HepG2 (cell line): ENCODE results near the gene FURIN. TPM values are rescaled to one million over a fixed set of nuclear protein-coding genes. Genes with fewer than 3 reads are reported as not detected.
A peak's percentile ranks its signal among the peaks of the same experiment; 100 is the strongest.

Experiments
- CENPT ChIP-seq: sonication (generic); formaldehyde crosslinking; IDR thresholded peaks from 2 replicates; pipeline ENCODE4 v1.8.0; 2022; ENCODE audit warnings: low read depth, mild to moderate bottlenecking, moderate library complexity, missing genetic modification reagents
- ELF3 ChIP-seq: IDR thresholded peaks from 2 replicates; pipeline ENCODE4 v1.6.1; 2016; ENCODE audit warnings: missing genetic modification reagents, missing compliant biosample characterization
- GATAD1 ChIP-seq: IDR thresholded peaks from 2 replicates; pipeline ENCODE4 v1.6.1; 2016; ENCODE audit warnings: missing genetic modification reagents, missing compliant biosample characterization
- GZF1 ChIP-seq: sonication (generic); formaldehyde crosslinking; IDR thresholded peaks from 2 replicates; pipeline ENCODE4 v1.5.1; 2020; ENCODE audit warnings: mild to moderate bottlenecking, missing genetic modification reagents
- ISL2 ChIP-seq: sonication (generic); formaldehyde crosslinking; IDR thresholded peaks from 2 replicates; pipeline ENCODE4 v1.5.0; 2020; ENCODE audit warnings: missing genetic modification reagents
- LCORL ChIP-seq, 2 experiments: fragments of 450-650 bp in 1 of 2; sonication (generic) in 1 of 2; formaldehyde crosslinking in 1 of 2; IDR thresholded peaks; 2 replicates each; pipeline versions ENCODE4 v1.5.0 to v1.6.1; 2017 to 2020; ENCODE audit warnings: antibody characterized with exemption in 1 of 2, missing genetic modification reagents in 1 of 2
- RBM22 ChIP-seq: fragments of 200-400 bp; formaldehyde crosslinking; optimal IDR thresholded peaks from 2 replicates; pipeline ENCODE3; 2017; ENCODE audit warnings: mild to moderate bottlenecking, low read length, moderate library complexity
- RELA ChIP-seq: sonication (generic); formaldehyde crosslinking; IDR thresholded peaks from 2 replicates; pipeline ENCODE4 v1.4.0; 2020; ENCODE audit warnings: missing genetic modification reagents
- RXRA ChIP-seq: sonication (generic); formaldehyde crosslinking; IDR thresholded peaks from 2 replicates; pipeline ENCODE4 v1.5.1; 2020; ENCODE audit warnings: missing genetic modification reagents
- SMAD3 ChIP-seq: sonication (generic); formaldehyde crosslinking; IDR thresholded peaks from 2 replicates; pipeline ENCODE4 v1.4.0; 2020; ENCODE audit warnings: missing genetic modification reagents
- TOE1 ChIP-seq: sonication (generic); formaldehyde crosslinking; IDR thresholded peaks from 2 replicates; pipeline ENCODE4 v1.4.0; 2020; ENCODE audit warnings: mild to moderate bottlenecking, missing genetic modification reagents
- ZKSCAN5 ChIP-seq: sonication (generic); formaldehyde crosslinking; IDR thresholded peaks from 2 replicates; pipeline ENCODE4 v1.5.1; 2020; ENCODE audit warnings: mild to moderate bottlenecking, missing genetic modification reagents
- ZNF326 ChIP-seq: sonication (generic); formaldehyde crosslinking; IDR thresholded peaks from 2 replicates; pipeline ENCODE4 v1.4.0; 2020; ENCODE audit warnings: missing genetic modification reagents, borderline replicate concordance
- ZNF354B ChIP-seq: sonication (generic); formaldehyde crosslinking; IDR thresholded peaks from 2 replicates; pipeline ENCODE4 v1.8.0; 2022; ENCODE audit warnings: mild to moderate bottlenecking, missing genetic modification reagents
- ZNF451 ChIP-seq: sonication (generic); formaldehyde crosslinking; IDR thresholded peaks from 2 replicates; pipeline ENCODE4 v1.5.0; 2020; ENCODE audit warnings: mild to moderate bottlenecking, missing genetic modification reagents
- ZNF644 ChIP-seq: IDR thresholded peaks from 2 replicates; pipeline ENCODE4 v1.6.1; 2016; ENCODE audit warnings: low read depth
- polyA plus RNA-seq, 8 experiments: library from polyadenylated mRNA; depleted of rRNA in 3 of 8; stranded (reverse) in 7 of 8; unstranded in 1 of 8; fragments of >200 nt; fragmentation: Illumina TruSeq in 4 of 8; extraction: Trizol in 4 of 8; gene quantifications; 2 replicates each; pipeline versions ENCODE4 v1.2.1 to v1.2.3, GENCODE V29; 2011 to 2016; ENCODE audit warnings: low read depth in 4 of 8, missing spikeins in 1 of 8, mixed read lengths in 1 of 8; ENCODE audit not compliant: insufficient read depth in 1 of 8
- total RNA-seq, 5 experiments: library from RNA; depleted of rRNA; stranded (reverse); fragments of >200 nt; fragmentation: Illumina TruSeq; extraction: Trizol; gene quantifications; 2 replicates each; pipeline ENCODE4 v1.2.3, GENCODE V29; 2016; ENCODE audit warnings: low read depth in 1 of 5
- TF ChIP-seq, protein P1 (sequence below): sonication (generic); formaldehyde crosslinking; IDR thresholded peaks from 2 replicates; pipeline ENCODE4 v1.4.0; 2020; ENCODE audit warnings: mild to moderate bottlenecking, missing genetic modification reagents
- TF ChIP-seq, protein P2 (sequence below): sonication (generic); formaldehyde crosslinking; IDR thresholded peaks from 2 replicates; pipeline ENCODE4 v1.4.0; 2020; ENCODE audit warnings: missing genetic modification reagents
- TF ChIP-seq, protein P3 (sequence below): sonication (generic); formaldehyde crosslinking; conservative IDR thresholded peaks from 2 replicates; pipeline ENCODE4 v1.8.1; 2023; ENCODE audit warnings: missing genetic modification reagents
- TF ChIP-seq, protein P4 (sequence below): sonication (generic); formaldehyde crosslinking; IDR thresholded peaks from 2 replicates; pipeline ENCODE4 v1.5.0; 2020; ENCODE audit warnings: mild to moderate bottlenecking, missing genetic modification reagents
- TF ChIP-seq, protein P5 (sequence below): IDR thresholded peaks from 2 replicates; pipeline ENCODE4 v1.6.1; 2016

FURIN gene
- total and polyA plus RNA-seq, 2 of the 13 experiments (the other 11 are each of a cell fraction or from before 2014, with no cell fraction given), result 15.2 to 17.4 TPM

DNA sequence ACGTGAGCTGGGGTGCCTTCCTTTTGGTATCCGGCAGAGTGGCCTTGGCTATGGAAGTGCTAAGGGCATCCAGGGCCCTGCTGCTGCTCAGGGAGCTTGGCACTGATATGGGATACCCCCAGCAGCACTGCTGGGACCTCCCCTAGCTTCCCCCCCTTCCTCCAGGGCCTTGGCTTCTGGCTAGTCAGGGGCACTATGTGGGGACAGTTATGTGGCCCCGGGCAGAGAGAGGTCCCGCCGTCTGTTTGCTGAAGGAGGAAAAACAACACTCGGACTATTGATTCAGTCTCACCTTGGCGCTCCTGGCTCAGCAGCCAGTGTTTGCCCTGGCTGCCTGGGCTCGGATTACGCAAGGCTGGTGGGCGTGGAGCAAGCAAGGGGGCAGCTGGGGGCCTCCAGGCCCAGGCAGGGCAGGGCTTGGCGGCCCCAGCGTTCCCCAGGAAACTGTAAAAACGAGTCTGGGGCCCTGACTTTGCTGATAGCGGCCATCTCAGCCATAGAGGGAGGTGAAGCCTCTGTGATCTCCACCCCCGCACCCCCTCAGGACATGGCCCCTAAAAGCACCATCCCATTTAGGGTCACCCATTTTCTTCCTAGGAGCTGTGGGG lies 5.7 kb downstream of the FURIN start (continued):
- TF ChIP-seq GZF1 (CRISPR knock-in tag), result no peak
- no peak for TF ChIP-seq LCORL (IDR thresholded peaks at IDR 0.05)
- peak; percentile 99 for TF ChIP-seq LCORL (CRISPR knock-in tag; IDR thresholded peaks at IDR 0.05)
- no peak for TF ChIP-seq ZNF644 (CRISPR knock-in tag)
- TF ChIP-seq GATAD1 (CRISPR knock-in tag), result peak; percentile 76
- TF ChIP-seq ZNF354B (CRISPR knock-in tag), result no peak
- TF ChIP-seq RELA, result 0 out of 2 replicates have a peak, but pooled peaks have one; percentile 45
- TF ChIP-seq ISL2 (CRISPR knock-in tag), result peak; percentile 95
- TF ChIP-seq ZNF451 (CRISPR knock-in tag), result peak; percentile 76; the same call in 1 of the 2 replicates
- TF ChIP-seq, protein P1, sequence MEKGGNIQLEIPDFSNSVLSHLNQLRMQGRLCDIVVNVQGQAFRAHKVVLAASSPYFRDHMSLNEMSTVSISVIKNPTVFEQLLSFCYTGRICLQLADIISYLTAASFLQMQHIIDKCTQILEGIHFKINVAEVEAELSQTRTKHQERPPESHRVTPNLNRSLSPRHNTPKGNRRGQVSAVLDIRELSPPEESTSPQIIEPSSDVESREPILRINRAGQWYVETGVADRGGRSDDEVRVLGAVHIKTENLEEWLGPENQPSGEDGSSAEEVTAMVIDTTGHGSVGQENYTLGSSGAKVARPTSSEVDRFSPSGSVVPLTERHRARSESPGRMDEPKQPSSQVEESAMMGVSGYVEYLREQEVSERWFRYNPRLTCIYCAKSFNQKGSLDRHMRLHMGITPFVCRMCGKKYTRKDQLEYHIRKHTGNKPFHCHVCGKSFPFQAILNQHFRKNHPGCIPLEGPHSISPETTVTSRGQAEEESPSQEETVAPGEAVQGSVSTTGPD (CRISPR knock-in tag), result peak; percentile 99
- TF ChIP-seq, protein P2, sequence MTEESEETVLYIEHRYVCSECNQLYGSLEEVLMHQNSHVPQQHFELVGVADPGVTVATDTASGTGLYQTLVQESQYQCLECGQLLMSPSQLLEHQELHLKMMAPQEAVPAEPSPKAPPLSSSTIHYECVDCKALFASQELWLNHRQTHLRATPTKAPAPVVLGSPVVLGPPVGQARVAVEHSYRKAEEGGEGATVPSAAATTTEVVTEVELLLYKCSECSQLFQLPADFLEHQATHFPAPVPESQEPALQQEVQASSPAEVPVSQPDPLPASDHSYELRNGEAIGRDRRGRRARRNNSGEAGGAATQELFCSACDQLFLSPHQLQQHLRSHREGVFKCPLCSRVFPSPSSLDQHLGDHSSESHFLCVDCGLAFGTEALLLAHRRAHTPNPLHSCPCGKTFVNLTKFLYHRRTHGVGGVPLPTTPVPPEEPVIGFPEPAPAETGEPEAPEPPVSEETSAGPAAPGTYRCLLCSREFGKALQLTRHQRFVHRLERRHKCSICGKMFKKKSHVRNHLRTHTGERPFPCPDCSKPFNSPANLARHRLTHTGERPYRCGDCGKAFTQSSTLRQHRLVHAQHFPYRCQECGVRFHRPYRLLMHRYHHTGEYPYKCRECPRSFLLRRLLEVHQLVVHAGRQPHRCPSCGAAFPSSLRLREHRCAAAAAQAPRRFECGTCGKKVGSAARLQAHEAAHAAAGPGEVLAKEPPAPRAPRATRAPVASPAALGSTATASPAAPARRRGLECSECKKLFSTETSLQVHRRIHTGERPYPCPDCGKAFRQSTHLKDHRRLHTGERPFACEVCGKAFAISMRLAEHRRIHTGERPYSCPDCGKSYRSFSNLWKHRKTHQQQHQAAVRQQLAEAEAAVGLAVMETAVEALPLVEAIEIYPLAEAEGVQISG, result peak; percentile 93
- peak; percentile 15 for TF ChIP-seq RBM22
- TF ChIP-seq, protein P3, sequence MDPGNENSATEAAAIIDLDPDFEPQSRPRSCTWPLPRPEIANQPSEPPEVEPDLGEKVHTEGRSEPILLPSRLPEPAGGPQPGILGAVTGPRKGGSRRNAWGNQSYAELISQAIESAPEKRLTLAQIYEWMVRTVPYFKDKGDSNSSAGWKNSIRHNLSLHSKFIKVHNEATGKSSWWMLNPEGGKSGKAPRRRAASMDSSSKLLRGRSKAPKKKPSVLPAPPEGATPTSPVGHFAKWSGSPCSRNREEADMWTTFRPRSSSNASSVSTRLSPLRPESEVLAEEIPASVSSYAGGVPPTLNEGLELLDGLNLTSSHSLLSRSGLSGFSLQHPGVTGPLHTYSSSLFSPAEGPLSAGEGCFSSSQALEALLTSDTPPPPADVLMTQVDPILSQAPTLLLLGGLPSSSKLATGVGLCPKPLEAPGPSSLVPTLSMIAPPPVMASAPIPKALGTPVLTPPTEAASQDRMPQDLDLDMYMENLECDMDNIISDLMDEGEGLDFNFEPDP (CRISPR knock-in tag), result no peak
- TF ChIP-seq ELF3 (CRISPR knock-in tag), result peak; percentile 94
- TF ChIP-seq ZNF326, result no peak
- TF ChIP-seq TOE1 (CRISPR knock-in tag), result no peak
- TF ChIP-seq RXRA (CRISPR knock-in tag), result peak; percentile 99
- no peak for TF ChIP-seq ZKSCAN5 (CRISPR knock-in tag)
- TF ChIP-seq, protein P4, sequence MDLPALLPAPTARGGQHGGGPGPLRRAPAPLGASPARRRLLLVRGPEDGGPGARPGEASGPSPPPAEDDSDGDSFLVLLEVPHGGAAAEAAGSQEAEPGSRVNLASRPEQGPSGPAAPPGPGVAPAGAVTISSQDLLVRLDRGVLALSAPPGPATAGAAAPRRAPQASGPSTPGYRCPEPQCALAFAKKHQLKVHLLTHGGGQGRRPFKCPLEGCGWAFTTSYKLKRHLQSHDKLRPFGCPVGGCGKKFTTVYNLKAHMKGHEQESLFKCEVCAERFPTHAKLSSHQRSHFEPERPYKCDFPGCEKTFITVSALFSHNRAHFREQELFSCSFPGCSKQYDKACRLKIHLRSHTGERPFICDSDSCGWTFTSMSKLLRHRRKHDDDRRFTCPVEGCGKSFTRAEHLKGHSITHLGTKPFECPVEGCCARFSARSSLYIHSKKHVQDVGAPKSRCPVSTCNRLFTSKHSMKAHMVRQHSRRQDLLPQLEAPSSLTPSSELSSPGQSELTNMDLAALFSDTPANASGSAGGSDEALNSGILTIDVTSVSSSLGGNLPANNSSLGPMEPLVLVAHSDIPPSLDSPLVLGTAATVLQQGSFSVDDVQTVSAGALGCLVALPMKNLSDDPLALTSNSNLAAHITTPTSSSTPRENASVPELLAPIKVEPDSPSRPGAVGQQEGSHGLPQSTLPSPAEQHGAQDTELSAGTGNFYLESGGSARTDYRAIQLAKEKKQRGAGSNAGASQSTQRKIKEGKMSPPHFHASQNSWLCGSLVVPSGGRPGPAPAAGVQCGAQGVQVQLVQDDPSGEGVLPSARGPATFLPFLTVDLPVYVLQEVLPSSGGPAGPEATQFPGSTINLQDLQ (CRISPR knock-in tag), result peak; percentile 83; the same call in 1 of the 2 replicates
- 0 out of 2 replicates have a peak, but pooled peaks have one; percentile 53 for TF ChIP-seq CENPT (CRISPR knock-in tag)
- peak; percentile 97 for TF ChIP-seq SMAD3 (CRISPR knock-in tag)
- TF ChIP-seq, protein P5, sequence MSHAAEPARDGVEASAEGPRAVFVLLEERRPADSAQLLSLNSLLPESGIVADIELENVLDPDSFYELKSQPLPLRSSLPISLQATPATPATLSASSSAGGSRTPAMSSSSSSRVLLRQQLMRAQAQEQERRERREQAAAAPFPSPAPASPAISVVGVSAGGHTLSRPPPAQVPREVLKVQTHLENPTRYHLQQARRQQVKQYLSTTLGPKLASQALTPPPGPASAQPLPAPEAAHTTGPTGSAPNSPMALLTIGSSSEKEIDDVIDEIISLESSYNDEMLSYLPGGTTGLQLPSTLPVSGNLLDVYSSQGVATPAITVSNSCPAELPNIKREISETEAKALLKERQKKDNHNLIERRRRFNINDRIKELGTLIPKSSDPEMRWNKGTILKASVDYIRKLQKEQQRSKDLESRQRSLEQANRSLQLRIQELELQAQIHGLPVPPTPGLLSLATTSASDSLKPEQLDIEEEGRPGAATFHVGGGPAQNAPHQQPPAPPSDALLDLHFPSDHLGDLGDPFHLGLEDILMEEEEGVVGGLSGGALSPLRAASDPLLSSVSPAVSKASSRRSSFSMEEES (CRISPR knock-in tag), result peak; percentile 77; the same call in 1 of the 2 replicates
